PFSK-1 (cell line): Measurements from ENCODE around the gene CDON.

Experiments used
- FOXP2 ChIP-seq: optimal IDR thresholded peaks from 2 replicates; pipeline ENCODE3; 2011; ENCODE audit warnings: borderline replicate concordance, control low read depth, inconsistent platforms; ENCODE audit not compliant: insufficient read depth; ENCODE audit errors: extremely low read length, extremely low read depth
- POLR2AphosphoS5 ChIP-seq: IDR thresholded peaks from 2 replicates; pipeline ENCODE4 v1.6.1; 2012; ENCODE audit warnings: low read depth, mild to moderate bottlenecking, control low read depth, low read length, moderate library complexity
- REST ChIP-seq, 2 experiments: IDR thresholded peaks; 2 replicates each; pipeline versions ENCODE4 v1.6.1 to v1.8.0; 2011 to 2012; ENCODE audit warnings: low read depth in 2 of 2, low read length in 2 of 2, control low read depth in 1 of 2, inconsistent platforms in 1 of 2, mild to moderate bottlenecking in 1 of 2, moderate library complexity in 1 of 2; ENCODE audit not compliant: insufficient read depth in 1 of 2
- SIN3A ChIP-seq: IDR thresholded peaks from 2 replicates; pipeline ENCODE4 v1.6.1; 2012; ENCODE audit warnings: mild to moderate bottlenecking, low read length, moderate library complexity, borderline replicate concordance; ENCODE audit not compliant: insufficient read depth
- TAF1 ChIP-seq: IDR thresholded peaks from 2 replicates; pipeline ENCODE4 v1.6.1; 2012; ENCODE audit warnings: low read length, control low read depth, borderline replicate concordance; ENCODE audit not compliant: insufficient read depth

CDON gene

GRCh38 chr11:126080161-126080941 lies 17.7 kb upstream of the CDON start:
- peak; percentile 41 for TF ChIP-seq FOXP2
- TF ChIP-seq TAF1, result no peak
- TF ChIP-seq REST (IDR thresholded peaks at IDR 0.05; ENCODE audit: insufficient read depth in 1 of 2, low read depth in 2 of 2, low read length in 2 of 2), result no peak
- TF ChIP-seq SIN3A, result no peak
- TF ChIP-seq POLR2AphosphoS5, result no peak

GRCh38 chr11:126079621-126080124 lies 17.0 kb upstream of the CDON start:
- TF ChIP-seq TAF1, result no peak
- no peak for TF ChIP-seq REST (IDR thresholded peaks at IDR 0.05; ENCODE audit: insufficient read depth in 1 of 2, low read depth in 2 of 2, low read length in 2 of 2)
- TF ChIP-seq SIN3A, result no peak
- no peak for TF ChIP-seq POLR2AphosphoS5
- no peak for TF ChIP-seq FOXP2

DNA sequence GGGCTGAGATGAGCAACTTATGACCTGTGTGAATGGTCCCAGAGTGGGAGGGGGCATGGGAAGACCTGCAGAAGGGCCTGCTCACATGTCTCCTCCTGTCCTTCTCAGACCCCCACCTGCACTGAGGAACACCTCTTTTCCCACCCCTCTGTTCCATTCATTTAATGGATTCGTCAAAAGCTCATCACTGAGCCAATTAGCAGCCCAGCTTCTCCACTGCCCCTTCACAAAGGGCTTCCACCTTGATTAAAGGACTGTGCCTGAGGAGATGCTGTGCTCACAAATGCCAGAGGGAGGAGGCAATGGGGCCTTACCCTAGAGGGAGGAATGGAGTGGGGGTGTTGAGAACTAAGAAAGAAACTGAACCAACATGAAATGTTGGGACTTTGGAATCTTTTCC lies 14.0 kb upstream of the CDON start:
- TF ChIP-seq TAF1, result no peak
- no peak for TF ChIP-seq FOXP2
- TF ChIP-seq SIN3A, result no peak
- TF ChIP-seq REST (IDR thresholded peaks at IDR 0.05; ENCODE audit: insufficient read depth in 1 of 2, low read depth in 2 of 2, low read length in 2 of 2), result no peak
- TF ChIP-seq POLR2AphosphoS5, result no peak

DNA sequence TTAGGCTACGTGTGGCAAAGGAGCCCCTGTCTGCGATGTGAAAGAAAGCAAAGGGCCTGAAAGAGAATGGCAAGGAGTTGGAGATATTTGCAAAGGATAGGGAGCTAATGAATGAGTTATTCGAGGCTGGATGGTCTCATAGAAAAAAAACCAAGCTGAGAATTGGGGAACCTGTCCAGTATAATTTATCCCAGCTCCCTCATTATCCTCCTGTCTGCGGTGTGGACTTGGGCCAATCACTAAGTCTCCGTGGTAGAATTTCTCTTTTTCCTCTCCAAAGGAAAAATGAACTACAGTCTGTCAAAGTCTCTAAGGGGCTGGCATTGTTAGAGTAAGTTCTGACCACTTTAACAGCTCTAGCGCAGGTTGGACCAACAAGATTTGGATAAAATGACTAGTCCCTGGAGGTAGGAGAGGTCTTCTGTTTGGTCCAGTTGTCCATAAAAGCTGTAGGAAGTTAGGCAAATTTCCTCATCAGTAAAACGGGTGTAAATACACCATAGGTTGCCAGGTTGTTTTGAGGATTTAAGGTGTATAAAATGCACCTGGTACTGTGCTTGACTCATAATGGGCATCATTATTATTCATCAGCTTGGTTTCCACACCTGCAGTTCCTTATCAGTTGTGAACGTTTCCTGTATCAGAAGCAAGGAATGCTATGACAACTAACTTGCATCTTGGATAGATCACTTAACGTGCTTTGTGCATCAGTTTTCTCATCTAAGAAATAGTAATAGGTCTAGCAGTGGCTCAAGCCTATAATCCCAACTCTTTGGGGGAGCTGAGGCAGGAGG lies 10.3 kb upstream of the CDON start:
- TF ChIP-seq REST (IDR thresholded peaks at IDR 0.05; ENCODE audit: insufficient read depth in 1 of 2, low read depth in 2 of 2, low read length in 2 of 2) (no peak), TAF1 (no peak), FOXP2 (no peak), POLR2AphosphoS5 (no peak), SIN3A (no peak)
